Gastroesophageal sphincter (tissue), 3 donors: ENCODE data around the gene LEKR1.

ENCODE experiments used
- CTCF ChIP-seq, 4 experiments: fragments of 200-600 bp in 2 of 4; fragments of 450-650 bp in 2 of 4; sonication (generic) in 1 of 4; IDR thresholded peaks; one replicate each; pipeline ENCODE4 v1.5.1; 2017 to 2019; ENCODE audit warnings: antibody characterized with exemption in 4 of 4, mild to moderate bottlenecking in 2 of 4, moderate library complexity in 2 of 4
- EP300 ChIP-seq: sonication (generic); formaldehyde crosslinking; IDR thresholded peaks from one replicate; pipeline ENCODE4 v1.6.1; 2017; ENCODE audit warnings: antibody characterized with exemption, mild to moderate bottlenecking
- POLR2A ChIP-seq, 2 donors: fragments of 450-650 bp; IDR thresholded peaks; one replicate each; pipeline ENCODE4 v1.6.1; 2017; ENCODE audit warnings: antibody characterized with exemption in 2 of 2, mild to moderate bottlenecking in 2 of 2, moderate library complexity in 1 of 2
- POLR2AphosphoS5 ChIP-seq: sonication (generic); formaldehyde crosslinking; IDR thresholded peaks from one replicate; pipeline ENCODE4 v1.6.1; 2017; ENCODE audit warnings: antibody characterized with exemption

- TF ChIP-seq POLR2AphosphoS5 (no peak), CTCF (IDR thresholded peaks at IDR 0.05) (no peak), POLR2A (IDR thresholded peaks at IDR 0.05) (no peak), EP300 (no peak)
These were observed 44.6 kb upstream of the LEKR1 start for GRCh38 chr3:156781310-156782230.
